ENCODE data around the gene ZNF672.
A peak's percentile ranks its signal among the peaks of the same experiment; 100 is the strongest.
"Not testable (repeated sequence)": the region's sequence is repeated elsewhere in the genome, so short reads cannot be mapped to it uniquely, and the experiment has no call there.

Gene ZNF672

GRCh38 chr1:248837781-248838356 lies at the start of gene ZNF672:
TSS of gene ZNF672 (plus strand) at chr1:248838224. CDS start at chr1:248847275, 9,051 bp downstream.
- DNase-seq, result peak; percentile 95

DNA sequence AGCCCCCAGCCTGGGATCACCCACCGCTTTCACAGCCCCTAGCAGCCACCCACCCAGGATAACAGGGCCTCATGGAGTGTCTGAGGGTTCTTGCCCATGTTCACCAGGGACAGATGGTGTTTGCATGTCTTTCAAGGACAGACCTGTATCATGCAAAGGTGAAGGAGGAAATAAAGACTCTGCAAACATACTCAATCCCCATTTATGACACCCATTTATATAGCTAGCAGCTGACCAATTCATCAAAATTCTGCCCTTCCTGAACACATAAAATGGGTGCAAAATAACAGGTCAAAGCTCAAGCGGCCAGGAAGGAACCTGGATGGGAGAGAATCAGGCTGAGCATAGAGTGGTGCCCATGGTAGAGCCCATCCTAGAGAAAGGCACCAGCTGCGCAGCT lies 49.7 kb upstream of the ZNF672 start:
- no peak for DNase-seq

GRCh38 chr1:248789337-248789736 lies 48.7 kb upstream of the ZNF672 start:
- not testable (repeated sequence) for DNase-seq

DNA sequence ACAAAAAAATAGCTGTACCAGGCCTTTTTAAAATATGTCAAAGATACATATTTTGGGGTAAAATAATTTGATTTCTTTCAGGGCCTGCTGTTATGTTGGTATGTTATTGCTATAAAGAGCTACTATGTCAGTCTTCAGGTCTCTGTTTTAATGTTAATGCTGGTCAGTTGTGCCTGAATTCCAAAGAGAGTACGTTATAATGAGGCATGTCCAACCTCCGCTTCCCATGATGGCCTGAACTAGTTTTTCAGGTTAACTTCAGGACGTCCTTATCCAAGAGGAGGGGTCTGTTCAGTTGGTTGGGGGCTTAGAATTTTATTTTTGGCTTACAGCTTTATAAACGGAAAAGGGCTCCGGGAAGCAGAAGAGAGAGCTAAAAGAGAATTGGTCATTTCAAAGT lies 47.6 kb upstream of the ZNF672 start:
- DNase-seq, result no peak

GRCh38 chr1:248791010-248791409 lies 47.0 kb upstream of the ZNF672 start:
- no peak for DNase-seq

GRCh38 chr1:248792342-248792741 lies 45.7 kb upstream of the ZNF672 start:
- DNase-seq, result no peak

DNA sequence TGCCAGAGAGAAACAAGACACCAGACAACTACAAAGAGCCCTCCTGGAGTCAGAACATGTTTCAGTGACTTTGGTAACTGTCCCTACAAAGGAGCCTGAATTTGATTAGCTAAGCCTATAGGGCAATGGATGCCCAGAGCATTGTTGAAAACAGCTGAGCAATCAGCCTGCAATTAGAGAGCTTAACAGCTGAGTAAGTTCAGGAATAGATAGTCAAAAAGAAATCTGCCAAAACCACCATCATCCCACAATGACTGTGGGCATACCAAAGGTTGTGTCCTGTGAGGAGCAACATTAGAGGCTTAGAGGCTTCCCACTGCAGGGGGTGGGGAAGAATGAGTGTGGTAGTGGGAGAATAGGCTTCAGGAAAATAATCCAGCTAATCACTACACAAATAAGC lies 44.4 kb upstream of the ZNF672 start:
- no peak for DNase-seq

DNA sequence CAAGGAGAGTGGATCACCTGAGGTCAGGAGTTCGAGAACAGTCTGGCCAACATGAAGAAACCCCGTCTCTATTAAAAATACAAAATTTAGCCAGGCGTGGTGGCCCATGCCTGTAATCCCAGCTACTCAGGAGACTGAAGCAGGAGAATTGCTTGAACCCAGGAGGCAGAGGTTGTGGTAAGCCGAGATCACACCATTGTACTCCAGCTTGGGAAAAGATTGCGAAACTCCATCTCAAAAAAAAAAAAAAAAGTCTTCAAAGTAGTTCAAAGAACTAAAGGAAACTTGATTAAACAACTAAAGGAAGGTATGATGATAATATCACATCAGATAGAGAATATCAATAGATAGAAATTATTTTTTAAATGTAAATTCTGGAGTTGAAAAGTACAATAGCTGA lies 43.4 kb upstream of the ZNF672 start:
- DNase-seq, result not testable (repeated sequence)

GRCh38 chr1:248798791-248799190 lies 39.2 kb upstream of the ZNF672 start:
- DNase-seq, result no peak

GRCh38 chr1:248800459-248800858 lies 37.6 kb upstream of the ZNF672 start:
- DNase-seq, result no peak

DNA sequence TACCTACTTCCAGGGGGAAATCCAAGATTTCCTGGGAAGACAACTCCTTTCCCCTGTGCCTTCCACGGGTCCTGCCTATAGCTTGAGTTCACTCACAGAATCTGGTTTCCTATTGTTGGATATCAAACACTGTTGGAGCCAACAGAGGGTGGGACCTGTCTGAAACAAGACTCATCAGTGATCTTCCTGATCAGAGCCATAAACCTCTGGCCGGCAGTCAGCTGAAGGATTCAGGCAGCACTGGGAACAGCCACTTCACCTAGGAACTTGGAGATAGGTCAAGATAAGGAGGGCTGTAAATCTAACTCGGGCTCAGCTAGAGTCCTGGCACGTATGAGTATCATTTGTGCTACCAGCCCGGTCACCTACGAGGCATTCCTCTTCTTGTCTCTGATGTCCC lies 35.6 kb upstream of the ZNF672 start:
- no peak for DNase-seq

GRCh38 chr1:248803501-248803900 lies 34.5 kb upstream of the ZNF672 start:
- DNase-seq, result not testable (repeated sequence)

DNA sequence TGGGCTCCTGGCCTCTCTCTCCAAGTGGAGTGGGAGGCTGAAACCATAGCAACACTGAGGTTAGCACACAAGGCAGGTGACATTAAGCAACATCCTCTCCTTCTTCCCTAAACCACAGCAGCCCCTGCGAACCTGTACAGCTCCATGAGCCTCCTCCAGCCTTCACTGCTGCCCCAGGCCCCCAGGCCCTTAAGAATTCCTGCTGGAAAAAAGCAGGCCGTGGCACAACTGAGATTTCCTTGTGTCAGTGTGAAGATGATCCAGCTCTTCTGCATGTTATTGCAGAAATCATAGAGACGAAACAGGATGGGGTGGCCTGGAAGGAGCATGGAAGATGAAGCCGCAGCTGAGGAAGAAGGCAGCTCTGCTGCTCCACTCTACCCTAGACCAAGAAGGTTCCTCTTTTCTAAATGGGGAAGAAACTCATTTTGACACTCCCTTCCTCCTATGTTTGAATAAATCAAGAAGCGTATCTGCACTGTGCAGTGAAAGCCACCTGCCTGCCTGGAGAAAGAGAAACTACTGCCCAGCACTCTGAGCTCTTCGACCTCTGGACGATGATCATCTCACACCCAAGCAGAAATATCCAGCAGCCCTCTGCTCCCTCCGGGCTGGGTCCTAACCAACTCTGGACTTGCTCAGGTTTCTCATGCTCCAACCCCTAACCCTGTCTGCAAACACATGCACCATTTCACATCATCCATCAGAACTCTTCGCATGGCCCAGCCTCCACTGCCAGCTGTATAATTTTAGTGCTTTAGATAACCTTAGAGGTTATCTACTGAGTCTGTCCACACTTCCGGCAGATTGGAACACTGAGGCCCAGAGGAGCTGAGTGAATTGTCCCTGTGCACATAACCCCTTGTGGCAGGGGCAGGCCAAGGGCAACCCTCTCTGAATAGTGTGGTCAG lies 33.0 kb upstream of the ZNF672 start:
- DNase-seq, result peak; percentile 44

DNA sequence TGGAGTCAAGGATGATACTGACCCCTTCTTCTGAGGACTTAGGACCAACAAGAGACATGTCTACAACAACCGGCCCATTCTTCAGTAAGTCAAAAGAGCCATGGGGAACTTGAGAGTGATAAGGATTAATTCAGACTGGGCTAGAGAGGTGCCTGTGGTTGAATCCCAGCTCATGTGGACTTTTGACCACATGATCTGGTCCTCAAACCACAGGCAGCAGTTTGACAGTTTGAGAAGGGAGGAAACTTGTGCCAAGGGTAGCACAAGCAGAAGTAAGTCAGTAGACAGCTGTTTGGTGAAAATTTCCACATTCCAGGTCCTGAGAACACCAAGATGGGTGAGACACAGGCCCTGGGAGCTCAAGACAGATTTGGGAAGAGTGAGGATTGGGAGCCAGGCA lies 32.1 kb upstream of the ZNF672 start:
- DNase-seq, result no peak

- peak; percentile 63 for DNase-seq
These were observed 30.8 kb upstream of the ZNF672 start for GRCh38 chr1:248807067-248807737.

GRCh38 chr1:248808876-248809275 lies 29.1 kb upstream of the ZNF672 start:
- DNase-seq, result no peak

DNA sequence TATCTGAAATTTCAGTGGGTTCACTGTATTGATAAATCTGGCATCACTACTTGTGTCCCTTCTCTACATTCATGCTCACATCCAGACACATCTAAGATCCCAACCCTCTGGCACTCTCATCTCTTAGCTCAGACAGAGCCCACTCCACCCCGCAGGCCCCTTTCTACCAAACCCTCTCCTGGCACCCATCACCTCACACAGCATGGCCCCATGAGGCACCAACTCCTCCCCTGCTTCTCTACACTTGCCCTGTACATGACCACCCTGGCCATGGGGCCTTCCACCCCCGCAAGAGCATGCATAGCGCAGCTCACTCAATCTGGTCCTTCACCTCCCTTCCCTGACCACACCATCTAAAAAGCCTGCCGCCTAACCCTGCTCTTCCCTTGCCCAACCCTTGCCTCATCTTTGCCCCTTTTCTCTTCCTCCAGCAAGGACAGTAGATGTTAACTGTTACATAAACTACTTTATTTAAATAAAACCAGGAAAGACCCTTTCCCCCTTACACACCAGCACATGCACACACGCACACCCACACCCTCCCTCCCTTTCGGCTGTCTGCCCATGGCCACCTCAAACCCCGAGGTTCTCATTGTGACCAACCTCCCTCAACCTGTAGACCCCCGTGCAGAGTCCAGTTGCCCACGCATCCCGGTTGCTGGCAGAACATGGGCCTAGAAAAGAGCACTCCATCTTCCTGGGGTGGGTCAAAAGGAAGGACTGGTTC lies 27.9 kb upstream of the ZNF672 start:
- no peak for DNase-seq

- no peak for DNase-seq
These were observed 27.1 kb upstream of the ZNF672 start for GRCh38 chr1:248810727-248811513.

DNA sequence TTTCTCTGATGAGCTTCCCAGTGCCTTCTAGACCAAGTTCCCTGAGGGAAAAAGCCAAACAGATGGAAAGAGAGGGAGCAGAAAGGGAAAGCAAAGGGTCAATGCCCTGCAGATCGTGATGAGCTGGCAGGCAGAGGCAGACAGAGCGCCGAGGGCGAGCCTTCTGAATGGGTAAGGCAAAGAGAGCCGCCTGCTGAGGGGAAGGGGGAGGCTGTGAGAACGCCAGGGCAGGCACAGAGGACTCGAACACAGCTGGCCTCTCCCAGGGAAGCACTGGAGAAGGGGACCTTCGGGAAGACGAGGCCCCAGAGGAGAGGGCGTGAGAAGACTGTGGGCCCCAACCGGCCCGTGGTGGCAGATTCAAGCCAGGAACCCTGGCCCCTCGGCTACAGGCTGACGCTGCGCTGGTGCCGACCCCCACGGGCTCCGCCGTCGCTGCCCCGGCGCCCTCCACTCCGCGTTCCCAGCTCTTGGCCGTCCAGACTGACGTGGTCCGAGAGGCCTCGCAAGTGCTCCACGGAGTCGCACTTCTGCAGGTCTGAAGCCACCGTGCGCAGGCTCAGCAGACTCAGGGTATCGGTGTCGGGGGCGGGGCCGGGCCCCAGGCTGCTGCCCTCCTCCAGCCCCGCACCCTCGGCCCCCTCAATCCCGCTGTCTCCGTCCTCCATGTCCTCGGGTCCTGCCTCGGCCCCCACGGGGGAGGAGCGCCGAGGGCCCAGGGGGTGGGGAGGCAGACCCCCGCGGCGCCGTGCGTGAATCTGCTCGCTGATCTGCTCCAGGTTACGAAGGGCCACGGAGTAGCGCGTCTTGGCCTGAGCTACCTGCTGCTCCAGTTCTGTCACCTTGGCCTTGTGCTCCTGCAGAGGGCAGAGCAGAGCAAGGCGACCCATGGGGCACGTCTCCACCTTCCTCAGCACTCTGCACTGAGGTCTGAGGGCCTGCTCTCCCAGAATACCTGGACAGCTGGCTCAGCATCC lies 26.2 kb upstream of the ZNF672 start:
- DNase-seq, result no peak

DNA sequence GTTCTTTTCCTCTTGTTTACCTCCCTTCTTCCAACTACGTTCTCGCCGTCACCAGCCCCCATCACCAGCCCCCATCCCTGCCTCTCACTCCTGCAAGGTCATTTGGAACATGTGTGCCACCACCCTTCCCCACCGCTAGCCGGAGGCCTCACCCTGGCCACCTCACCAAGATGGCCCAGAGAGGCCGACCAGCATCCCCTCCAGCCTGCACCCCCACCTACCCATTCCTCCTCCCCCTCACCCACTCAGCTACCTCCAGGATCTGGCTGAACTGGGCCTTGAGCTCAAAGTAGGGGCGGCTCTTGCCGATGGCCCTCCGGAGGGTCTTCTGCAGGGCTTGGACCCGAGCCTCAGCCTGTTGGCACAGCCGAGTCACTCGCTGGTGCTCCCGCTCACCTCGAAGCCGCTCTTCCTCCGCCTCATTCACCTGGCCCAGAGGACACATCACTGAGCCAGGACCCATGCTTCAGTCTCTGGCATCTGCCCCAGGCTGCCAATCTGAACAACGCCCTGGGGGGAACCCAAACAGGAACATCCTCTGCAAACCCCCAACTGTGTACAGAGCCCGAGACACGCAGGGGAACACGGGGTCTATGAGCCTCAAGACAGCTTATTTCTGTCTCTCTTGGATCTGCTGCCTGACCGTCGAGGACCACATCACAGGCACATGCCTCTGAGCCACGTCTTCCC lies 25.1 kb upstream of the ZNF672 start:
- no peak for DNase-seq

Measured in CD4-positive, alpha-beta T cell treated with Interleukin-15 for 1 hour (primary cell).